ENCODE data around the gene SMARCD2.

Gene SMARCD2

GRCh38 chr17:63827801-63828221, 14.7 kb downstream of the SMARCD2 start:
- peaks cover 80% of the 10 kb centered on the region for H3K36me3 ChIP-seq (ENCODE audit: insufficient read depth, low read depth, low read length)
- H3K4me3 ChIP-seq (ENCODE audit: low read length): peak overlapping the region; percentile 93
- H3K27ac ChIP-seq (ENCODE audit: low read length): peak overlapping the region; percentile 90
- H3K9ac ChIP-seq (ENCODE audit: low read depth, low read length): peak overlapping the region; percentile 93
- peaks cover 9% of the 10 kb centered on the region; the same call in 1 of the 2 replicates for H3K4me1 ChIP-seq (ENCODE audit: insufficient read depth, low read length)
- no peaks in the 10 kb centered on the region for H3K27me3 ChIP-seq (ENCODE audit: insufficient read depth, low read length)
- no peaks in the 10 kb centered on the region for H3K9me3 ChIP-seq (ENCODE audit: insufficient read depth, low read depth, low read length)

- H3K36me3 ChIP-seq (ENCODE audit: insufficient read depth, low read depth, low read length): peaks cover 80% of the 10 kb centered on the region
- H3K9ac ChIP-seq (ENCODE audit: low read depth, low read length): peak within 1 kb of the TSS; percentile 93
- peak within 1 kb of the TSS; percentile 93 for H3K4me3 ChIP-seq (ENCODE audit: low read length)
- peak within 1 kb of the TSS; percentile 90 for H3K27ac ChIP-seq (ENCODE audit: low read length)
- peaks cover 9% of the 10 kb centered on the region; the same call in 1 of the 2 replicates for H3K4me1 ChIP-seq (ENCODE audit: insufficient read depth, low read length)
- no peaks in the 10 kb centered on the region for H3K27me3 ChIP-seq (ENCODE audit: insufficient read depth, low read length)
- no peaks in the 10 kb centered on the region for H3K9me3 ChIP-seq (ENCODE audit: insufficient read depth, low read depth, low read length)
Observed at GRCh38 chr17:63827002-63827800, 15.3 kb downstream of the SMARCD2 start, which contains the start of the genes FTSJ3 and PSMC5. Gene FTSJ3, minus strand, starts transcription at chr17:63827663. Its CDS starts 761 bp downstream, at chr17:63826902. Gene PSMC5, plus strand, starts transcription at chr17:63827431. Its CDS starts 60 bp downstream, at chr17:63827491.

- no peaks in the 10 kb centered on the region for H3K27me3 ChIP-seq (ENCODE audit: insufficient read depth, low read length)
- peaks cover 80% of the 10 kb centered on the region for H3K36me3 ChIP-seq (ENCODE audit: insufficient read depth, low read depth, low read length)
- peak overlapping the region; percentile 93 for H3K4me3 ChIP-seq (ENCODE audit: low read length)
- H3K9ac ChIP-seq (ENCODE audit: low read depth, low read length): peak overlapping the region; percentile 93
- H3K27ac ChIP-seq (ENCODE audit: low read length): peak overlapping the region; percentile 90
- peaks cover 9% of the 10 kb centered on the region; the same call in 1 of the 2 replicates for H3K4me1 ChIP-seq (ENCODE audit: insufficient read depth, low read length)
- no peaks in the 10 kb centered on the region for H3K9me3 ChIP-seq (ENCODE audit: insufficient read depth, low read depth, low read length)
Observed at GRCh38 chr17:63826468-63827001, 15.9 kb downstream of the SMARCD2 start.

- H3K27me3 ChIP-seq (ENCODE audit: insufficient read depth, low read length): no peaks in the 10 kb centered on the region
- H3K9me3 ChIP-seq (ENCODE audit: insufficient read depth, low read depth, low read length): no peaks in the 10 kb centered on the region
- peaks cover 80% of the 10 kb centered on the region for H3K36me3 ChIP-seq (ENCODE audit: insufficient read depth, low read depth, low read length)
- H3K4me3 ChIP-seq (ENCODE audit: low read length): no peak overlapping the region
- no peak overlapping the region for H3K27ac ChIP-seq (ENCODE audit: low read length)
- no peak overlapping the region for H3K9ac ChIP-seq (ENCODE audit: low read depth, low read length)
- H3K4me1 ChIP-seq (ENCODE audit: insufficient read depth, low read length): peaks cover 9% of the 10 kb centered on the region; the same call in 1 of the 2 replicates
Observed at GRCh38 chr17:63824362-63824761, 18.1 kb downstream of the SMARCD2 start.

GRCh38 chr17:63823659-63824331, 18.7 kb downstream of the SMARCD2 start:
- H3K27ac ChIP-seq (ENCODE audit: low read length): no peak overlapping the region
- H3K36me3 ChIP-seq (ENCODE audit: insufficient read depth, low read depth, low read length): peaks cover 80% of the 10 kb centered on the region
- peaks cover 9% of the 10 kb centered on the region; the same call in 1 of the 2 replicates for H3K4me1 ChIP-seq (ENCODE audit: insufficient read depth, low read length)

GRCh38 chr17:63822537-63822936, 19.9 kb downstream of the SMARCD2 start:
- Histone ChIP-seq H3K27ac (ENCODE audit: low read length) (no peak overlapping the region), H3K4me1 (ENCODE audit: insufficient read depth, low read length) (peaks cover 4% of the 10 kb centered on the region; the same call in 1 of the 2 replicates), H3K9ac (ENCODE audit: low read depth, low read length) (no peak overlapping the region), H3K36me3 (ENCODE audit: insufficient read depth, low read depth, low read length) (peaks cover 87% of the 10 kb centered on the region), H3K4me3 (ENCODE audit: low read length) (no peak overlapping the region), H3K9me3 (ENCODE audit: insufficient read depth, low read depth, low read length) (no peaks in the 10 kb centered on the region), H3K27me3 (ENCODE audit: insufficient read depth, low read length) (no peaks in the 10 kb centered on the region)

More at GRCh38 chr17:63823659-63824331, 18.7 kb downstream of the SMARCD2 start:
- Histone ChIP-seq H3K27me3 (ENCODE audit: insufficient read depth, low read length) (no peaks in the 10 kb centered on the region), H3K9ac (ENCODE audit: low read depth, low read length) (no peak overlapping the region), H3K4me3 (ENCODE audit: low read length) (no peak overlapping the region), H3K9me3 (ENCODE audit: insufficient read depth, low read depth, low read length) (no peaks in the 10 kb centered on the region)

GRCh38 chr17:63821804-63822203, 20.7 kb downstream of the SMARCD2 start:
- no peaks in the 10 kb centered on the region for H3K27me3 ChIP-seq (ENCODE audit: insufficient read depth, low read length)
- H3K9me3 ChIP-seq (ENCODE audit: insufficient read depth, low read depth, low read length): no peaks in the 10 kb centered on the region
- no peak overlapping the region for H3K9ac ChIP-seq (ENCODE audit: low read depth, low read length)
- peaks cover 94% of the 10 kb centered on the region for H3K36me3 ChIP-seq (ENCODE audit: insufficient read depth, low read depth, low read length)
- H3K27ac ChIP-seq (ENCODE audit: low read length): no peak overlapping the region
- no peak overlapping the region for H3K4me3 ChIP-seq (ENCODE audit: low read length)
- peaks cover 4% of the 10 kb centered on the region; the same call in 1 of the 2 replicates for H3K4me1 ChIP-seq (ENCODE audit: insufficient read depth, low read length)

- no peaks in the 10 kb centered on the region for H3K9me3 ChIP-seq (ENCODE audit: insufficient read depth, low read depth, low read length)
Observed at GRCh38 chr17:63820963-63821561, 21.4 kb downstream of the SMARCD2 start.

GRCh38 chr17:63819585-63820537, 22.6 kb downstream of the SMARCD2 start:
- Histone ChIP-seq H3K9me3 (ENCODE audit: insufficient read depth, low read depth, low read length) (no peaks in the 10 kb centered on the region), H3K4me3 (ENCODE audit: low read length) (no peak overlapping the region), H3K4me1 (ENCODE audit: insufficient read depth, low read length) (no peaks in the 10 kb centered on the region), H3K9ac (ENCODE audit: low read depth, low read length) (no peak overlapping the region), H3K27ac (ENCODE audit: low read length) (no peak overlapping the region), H3K27me3 (ENCODE audit: insufficient read depth, low read length) (no peaks in the 10 kb centered on the region), H3K36me3 (ENCODE audit: insufficient read depth, low read depth, low read length) (peaks cover 100% of the 10 kb centered on the region)

More at GRCh38 chr17:63820963-63821561, 21.4 kb downstream of the SMARCD2 start:
- H3K27ac ChIP-seq (ENCODE audit: low read length): no peak overlapping the region
- peaks cover 4% of the 10 kb centered on the region; the same call in 1 of the 2 replicates for H3K4me1 ChIP-seq (ENCODE audit: insufficient read depth, low read length)
- no peak overlapping the region for H3K9ac ChIP-seq (ENCODE audit: low read depth, low read length)
- H3K36me3 ChIP-seq (ENCODE audit: insufficient read depth, low read depth, low read length): peaks cover 100% of the 10 kb centered on the region
- no peak overlapping the region for H3K4me3 ChIP-seq (ENCODE audit: low read length)
- no peaks in the 10 kb centered on the region for H3K27me3 ChIP-seq (ENCODE audit: insufficient read depth, low read length)

- Histone ChIP-seq H3K27ac (ENCODE audit: low read length) (no peak overlapping the region), H3K9ac (ENCODE audit: low read depth, low read length) (no peak overlapping the region), H3K27me3 (ENCODE audit: insufficient read depth, low read length) (no peaks in the 10 kb centered on the region), H3K9me3 (ENCODE audit: insufficient read depth, low read depth, low read length) (no peaks in the 10 kb centered on the region), H3K36me3 (ENCODE audit: insufficient read depth, low read depth, low read length) (peaks cover 100% of the 10 kb centered on the region), H3K4me1 (ENCODE audit: insufficient read depth, low read length) (no peaks in the 10 kb centered on the region), H3K4me3 (ENCODE audit: low read length) (no peak overlapping the region)
Observed at GRCh38 chr17:63819131-63819530, 23.4 kb downstream of the SMARCD2 start.

Data from iPS-20b (cell line).